Transverse colon (tissue), 4 donors: ENCODE measurements around the gene MKLN1. TPM values are rescaled to one million over a fixed set of nuclear protein-coding genes. Genes with fewer than 3 reads are reported as not detected.

Source experiments
- DNase-seq: peaks from one replicate; pipeline ENCODE4 v3.0.0-alpha.2; 2019
- H3K27ac ChIP-seq, 4 donors: fragments of 200-600 bp; sonication (generic); 2 replicates each; pipeline ENCODE4 v1.5.1; 2016 to 2018; ENCODE audit warnings: inconsistent platforms in 4 of 4
- H3K27me3 ChIP-seq: fragments of 200-600 bp; sonication (generic); 2 replicates; pipeline ENCODE4 v1.5.1; 2017; ENCODE audit warnings: inconsistent platforms
- H3K36me3 ChIP-seq, 4 donors: fragments of 200-600 bp; sonication (generic); 2 replicates each; pipeline ENCODE4 v1.5.1; 2017 to 2019; ENCODE audit warnings: inconsistent platforms in 4 of 4
- H3K4me1 ChIP-seq, 4 donors: fragments of 200-600 bp; sonication (generic); 2 replicates each; pipeline ENCODE4 v1.5.1; 2017 to 2020; ENCODE audit warnings: inconsistent platforms in 4 of 4
- H3K4me3 ChIP-seq, 4 donors: fragments of 200-600 bp; sonication (generic); 1 replicate in 1 of 4; 2 replicates in 3 of 4; pipeline versions ENCODE4 v1.5.1 to v1.6.1; 2017 to 2019; ENCODE audit warnings: inconsistent platforms in 4 of 4
- H3K9me3 ChIP-seq, 2 donors: fragments of 200-600 bp; sonication (generic); 2 replicates each; pipeline ENCODE4 v1.5.1; 2017 to 2019; ENCODE audit warnings: inconsistent platforms in 2 of 2
- CTCF ChIP-seq, 5 experiments: fragments of 200-600 bp in 3 of 5; fragments of 450-650 bp in 2 of 5; sonication (generic) in 3 of 5; IDR thresholded peaks; 1 replicate in 2 of 5; 2 replicates in 3 of 5; pipeline ENCODE4 v1.5.1; 2016 to 2017; ENCODE audit warnings: antibody characterized with exemption in 5 of 5, inconsistent platforms in 3 of 5, mild to moderate bottlenecking in 2 of 5, moderate library complexity in 1 of 5
- EP300 ChIP-seq: sonication (generic); formaldehyde crosslinking; IDR thresholded peaks from one replicate; pipeline ENCODE4 v1.6.1; 2017; ENCODE audit warnings: antibody characterized with exemption, low read depth
- POLR2A ChIP-seq: fragments of 450-650 bp; IDR thresholded peaks from one replicate; pipeline ENCODE4 v1.6.1; 2016; ENCODE audit warnings: antibody characterized with exemption, mild to moderate bottlenecking, moderate library complexity
- POLR2AphosphoS5 ChIP-seq, 3 donors: sonication (generic); formaldehyde crosslinking; IDR thresholded peaks; one replicate each; pipeline ENCODE4 v1.6.1; 2016; ENCODE audit warnings: antibody characterized with exemption in 3 of 3
- WGBS, 2 donors: methylation state at CpG; one replicate each; pipeline ENCODE4 v1.1.5; 2018; ENCODE audit warnings: low coverage in 1 of 2; 5-methylcytosine and 5-hydroxymethylcytosine counted together
- in situ Hi-C, 4 donors: fragments of 200-750 bp; cut with MboI; loops; one replicate each; pipeline versions ENCODE4 v1.15.0 to v1.15.1; 2017; ENCODE audit warnings: low sequenced_read_pairs in 3 of 4, low pct_ligation_motif_present in 1 of 4, low pct_unique_long_range_greater_than_20kb in 1 of 4
- intact Hi-C: fragments of 100-400 bp; cut with DNase I; formaldehyde crosslinking; loops from one replicate; pipeline ENCODE4 v1.15.1; 2023; ENCODE audit warnings: low total_unique reads
- total RNA-seq, 4 donors: library from RNA; depleted of rRNA; stranded (reverse); fragments of >200 nt; gene quantifications; one replicate each; pipeline ENCODE4 v1.1.0, GENCODE V29; 2016

Gene MKLN1
- total RNA-seq, 4 donors from 2014 or later = 30.7 to 87.0 (median 48.6) TPM

GRCh38 chr7:131401194-131401593 is 73.5 kb downstream of the MKLN1 start:
- Histone ChIP-seq H3K27ac (peak overlapping the region; percentile 51 to 71 (median 56)), H3K4me1 (peaks cover 6 to 20% (median 17%) of the 10 kb centered on the region in 4 donors), H3K4me3 (no peak overlapping the region), H3K36me3 (peaks cover 0 to 36% (median 3%) of the 10 kb centered on the region in 4 donors), H3K27me3 (no peaks in the 10 kb centered on the region), H3K9me3 (peaks cover 0 to 7% of the 10 kb centered on the region in 2 donors)
- no peak for TF ChIP-seq CTCF (IDR thresholded peaks at IDR 0.05)
- no peak for TF ChIP-seq EP300
- TF ChIP-seq POLR2A = no peak
- TF ChIP-seq POLR2AphosphoS5 (IDR thresholded peaks at IDR 0.05) = no peak
- in situ Hi-C loops = loop anchor here in 1 of 4 donors (25.0 kb wide), 2 partner anchors 289 to 514 kb away; no protein-coding TSS in a partner anchor
- intact Hi-C loops = no loop called here
- DNase-seq = no peak

GRCh38 chr7:131403322-131403721 is 75.6 kb downstream of the MKLN1 start:
- in situ Hi-C loops = loop anchor here in 1 of 4 donors (25.0 kb wide), 2 partner anchors 291 to 516 kb away; no protein-coding TSS in a partner anchor
- Histone ChIP-seq H3K4me1 (peaks cover 6 to 20% (median 17%) of the 10 kb centered on the region in 4 donors), H3K9me3 (peaks cover 0 to 7% of the 10 kb centered on the region in 2 donors), H3K36me3 (peaks cover 0 to 31% (median 3%) of the 10 kb centered on the region in 4 donors), H3K27ac (no peak overlapping the region), H3K4me3 (no peak overlapping the region), H3K27me3 (no peaks in the 10 kb centered on the region)
- DNase-seq = no peak
- intact Hi-C loops = no loop called here
- TF ChIP-seq POLR2A (no peak), EP300 (no peak), POLR2AphosphoS5 (IDR thresholded peaks at IDR 0.05) (no peak), CTCF (IDR thresholded peaks at IDR 0.05) (no peak)
- WGBS, 2 donors = 94% methylated on average over 2 of the region's 2 CpGs

- in situ Hi-C loops (loop anchor here in 1 of 4 donors (25.0 kb wide), 2 partner anchors 292 to 517 kb away; no protein-coding TSS in a partner anchor), intact Hi-C loops (no loop called here)
- Histone ChIP-seq H3K27ac (no peak overlapping the region), H3K36me3 (peaks cover 0 to 28% (median 2%) of the 10 kb centered on the region in 4 donors), H3K27me3 (no peaks in the 10 kb centered on the region), H3K4me3 (no peak overlapping the region), H3K4me1 (peaks cover 6 to 29% (median 17%) of the 10 kb centered on the region in 4 donors), H3K9me3 (peaks cover 0 to 7% of the 10 kb centered on the region in 2 donors)
- TF ChIP-seq POLR2AphosphoS5 (IDR thresholded peaks at IDR 0.05) (no peak), EP300 (no peak), CTCF (IDR thresholded peaks at IDR 0.05) (no peak), POLR2A (no peak)
- no peak for DNase-seq
- 98% methylated on average over 5 to 7 of the region's 7 CpGs for WGBS, 2 donors
Observed at GRCh38 chr7:131404226-131404911, 76.7 kb downstream of the MKLN1 start.

GRCh38 chr7:131409129-131409766 is 81.6 kb downstream of the MKLN1 start:
- H3K4me1 ChIP-seq = peaks cover 0 to 10% (median 0%) of the 10 kb centered on the region in 4 donors
- in situ Hi-C loops (loop anchor here in 1 of 4 donors (25.0 kb wide), 2 partner anchors 297 to 522 kb away; no protein-coding TSS in a partner anchor), intact Hi-C loops (no loop called here)
- no peaks in the 10 kb centered on the region for H3K27me3 ChIP-seq
- no peak overlapping the region for H3K4me3 ChIP-seq
- no peak overlapping the region for H3K27ac ChIP-seq
- TF ChIP-seq EP300 (no peak), POLR2AphosphoS5 (IDR thresholded peaks at IDR 0.05) (no peak), CTCF (IDR thresholded peaks at IDR 0.05) (no peak), POLR2A (no peak)
- no peaks in the 10 kb centered on the region for H3K9me3 ChIP-seq
- no peak for DNase-seq
- H3K36me3 ChIP-seq = peaks cover 0 to 29% (median 13%) of the 10 kb centered on the region in 4 donors
- 87 to 92% methylated on average over 5 of the region's 5 CpGs for WGBS, 2 donors
